ENCODE measurements around the gene MYO3B.
"Not testable (repeated sequence)": the region's sequence is repeated elsewhere in the genome, so short reads cannot be mapped to it uniquely, and the experiment has no call there.

The MYO3B gene

GRCh38 chr2:170276056-170276455 lies 98.1 kb downstream of the MYO3B start:
- no peaks in the 10 kb centered on the region for H3F3A ChIP-seq (ENCODE audit: insufficient read depth)

GRCh38 chr2:170276925-170277629 lies 99.1 kb downstream of the MYO3B start:
- Histone ChIP-seq H4K20me1 (ENCODE audit: low read depth, low read length) (no peaks in the 10 kb centered on the region), H3K9ac (ENCODE audit: low read length) (no peak overlapping the region), H3F3A (ENCODE audit: insufficient read depth) (no peaks in the 10 kb centered on the region), H3K79me2 (ENCODE audit: insufficient read depth, low read length) (no peaks in the 10 kb centered on the region), H3K4me3 (ENCODE audit: insufficient read depth, low read length, poor library complexity, severe bottlenecking) (no peak overlapping the region), H3K4me2 (ENCODE audit: low read depth, low read length, poor library complexity, severe bottlenecking) (no peak overlapping the region), H3K9me3 (ENCODE audit: insufficient read depth, low read length) (no peaks in the 10 kb centered on the region), H3K9me2 (replicated peaks; ENCODE audit: insufficient read depth, low read length) (no peaks in the 10 kb centered on the region), H2AFZ (ENCODE audit: low read depth, low read length, severe bottlenecking) (no peak overlapping the region), H3K27ac (ENCODE audit: low read depth, low read length) (no peak overlapping the region), H3K27me3 (ENCODE audit: low read length) (no peaks in the 10 kb centered on the region), H3K36me3 (ENCODE audit: low read length) (no peaks in the 10 kb centered on the region)
- TF ChIP-seq CTCF (IDR thresholded peaks at IDR 0.05; ENCODE audit: insufficient read depth, low read length, poor library complexity, severe bottlenecking) (no peak), EZH2phosphoT487 (conservative IDR thresholded peaks at IDR 0.05; ENCODE audit: low read length) (no peak)

More at GRCh38 chr2:170276056-170276455, 98.1 kb downstream of the MYO3B start:
- no peaks in the 10 kb centered on the region for H3K27me3 ChIP-seq (ENCODE audit: low read length)
- H3K27ac ChIP-seq (ENCODE audit: low read depth, low read length), result no peak overlapping the region
- H3K4me3 ChIP-seq (ENCODE audit: insufficient read depth, low read length, poor library complexity, severe bottlenecking), result no peak overlapping the region
- no peaks in the 10 kb centered on the region for H3K9me3 ChIP-seq (ENCODE audit: insufficient read depth, low read length)
- no peaks in the 10 kb centered on the region for H3K9me2 ChIP-seq (replicated peaks; ENCODE audit: insufficient read depth, low read length)
- H3K36me3 ChIP-seq (ENCODE audit: low read length), result no peaks in the 10 kb centered on the region
- H3K79me2 ChIP-seq (ENCODE audit: insufficient read depth, low read length), result no peaks in the 10 kb centered on the region
- no peak overlapping the region for H2AFZ ChIP-seq (ENCODE audit: low read depth, low read length, severe bottlenecking)
- TF ChIP-seq EZH2phosphoT487 (conservative IDR thresholded peaks at IDR 0.05; ENCODE audit: low read length) (no peak), CTCF (IDR thresholded peaks at IDR 0.05; ENCODE audit: insufficient read depth, low read length, poor library complexity, severe bottlenecking) (no peak)
- no peaks in the 10 kb centered on the region for H4K20me1 ChIP-seq (ENCODE audit: low read depth, low read length)
- H3K4me2 ChIP-seq (ENCODE audit: low read depth, low read length, poor library complexity, severe bottlenecking), result no peak overlapping the region
- H3K9ac ChIP-seq (ENCODE audit: low read length), result no peak overlapping the region

- Histone ChIP-seq H3K4me3 (ENCODE audit: insufficient read depth, low read length, poor library complexity, severe bottlenecking) (no peak overlapping the region), H3K79me2 (ENCODE audit: insufficient read depth, low read length) (no peaks in the 10 kb centered on the region), H3K9me2 (replicated peaks; ENCODE audit: insufficient read depth, low read length) (no peaks in the 10 kb centered on the region), H3K27me3 (ENCODE audit: low read length) (no peaks in the 10 kb centered on the region), H2AFZ (ENCODE audit: low read depth, low read length, severe bottlenecking) (no peak overlapping the region), H3K4me2 (ENCODE audit: low read depth, low read length, poor library complexity, severe bottlenecking) (no peak overlapping the region), H3K9ac (ENCODE audit: low read length) (no peak overlapping the region), H3K9me3 (ENCODE audit: insufficient read depth, low read length) (no peaks in the 10 kb centered on the region), H3F3A (ENCODE audit: insufficient read depth) (no peaks in the 10 kb centered on the region), H3K27ac (ENCODE audit: low read depth, low read length) (no peak overlapping the region), H3K36me3 (ENCODE audit: low read length) (no peaks in the 10 kb centered on the region), H4K20me1 (ENCODE audit: low read depth, low read length) (no peaks in the 10 kb centered on the region)
- TF ChIP-seq EZH2phosphoT487 (conservative IDR thresholded peaks at IDR 0.05; ENCODE audit: low read length) (no peak), CTCF (IDR thresholded peaks at IDR 0.05; ENCODE audit: insufficient read depth, low read length, poor library complexity, severe bottlenecking) (no peak)
Measured at GRCh38 chr2:170277951-170278350, 100.0 kb downstream of the MYO3B start.

- H3K4me3 ChIP-seq (ENCODE audit: insufficient read depth, low read length, poor library complexity, severe bottlenecking); H4K20me1 ChIP-seq (ENCODE audit: low read depth, low read length); H3K36me3 ChIP-seq (ENCODE audit: low read length); H3K79me2 ChIP-seq (ENCODE audit: insufficient read depth, low read length); H3F3A ChIP-seq (ENCODE audit: insufficient read depth); H3K27ac ChIP-seq (ENCODE audit: low read depth, low read length); H3K4me2 ChIP-seq (ENCODE audit: low read depth, low read length, poor library complexity, severe bottlenecking); H2AFZ ChIP-seq (ENCODE audit: low read depth, low read length, severe bottlenecking); H3K27me3 ChIP-seq (ENCODE audit: low read length); H3K9me3 ChIP-seq (ENCODE audit: insufficient read depth, low read length); H3K9ac ChIP-seq (ENCODE audit: low read length); H3K9me2 ChIP-seq (replicated peaks; ENCODE audit: insufficient read depth, low read length): not testable (repeated sequence)
Measured at GRCh38 chr2:170279615-170280014, 101.7 kb downstream of the MYO3B start.

Measured in SU-DHL-6 (cell line).